ENCODE data around the gene OPHN1.
"Not testable (repeated sequence)": the region's sequence is repeated elsewhere in the genome, so short reads cannot be mapped to it uniquely, and the experiment has no call there.

Gene OPHN1

DNA sequence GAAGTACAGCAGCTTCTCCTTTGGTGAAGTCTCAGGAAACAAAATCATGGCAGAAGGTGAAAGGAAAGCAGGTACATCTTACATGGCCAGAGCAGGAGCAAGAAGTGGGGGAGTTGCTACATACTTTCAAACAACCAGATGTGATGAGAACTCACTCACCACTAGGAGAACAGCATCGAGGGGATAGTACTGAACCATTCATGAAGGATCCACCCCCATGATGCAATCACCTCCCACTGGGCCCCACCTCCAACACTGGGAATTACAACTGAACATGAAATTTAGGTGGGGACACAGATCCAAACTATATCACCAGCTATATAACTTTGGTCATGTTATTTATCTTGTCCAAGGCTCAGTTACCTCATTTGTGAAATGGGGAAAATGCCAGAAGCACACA, 159.4 kb downstream of the OPHN1 start:
- Histone ChIP-seq H2AK5ac (ENCODE audit: low read depth, low read length) (no peak overlapping the region), H3K4me1 (ENCODE audit: control insufficient read depth in 2 of 2, insufficient read depth in 1 of 2, low read depth in 1 of 2, low read length in 2 of 2) (no peaks in the 10 kb centered on the region), H3K79me1 (ENCODE audit: low read depth, low read length) (no peaks in the 10 kb centered on the region), H3K27me3 (ENCODE audit: control insufficient read depth in 3 of 3, insufficient read depth in 3 of 3, low read depth in 1 of 3, low read length in 3 of 3) (no peaks in the 10 kb centered on the region), H4K91ac (ENCODE audit: low read depth, low read length, poor library complexity) (no peak overlapping the region), H3K27ac (replicated peaks; ENCODE audit: low read length) (no peak overlapping the region), H3K23ac (ENCODE audit: low read depth, low read length, poor library complexity) (no peak overlapping the region), H3K9me3 (replicated peaks in 1 of 2; ENCODE audit: control insufficient read depth in 2 of 2, insufficient read depth in 1 of 2, low read depth in 1 of 2, low read length in 2 of 2) (peaks cover 0 to 4% of the 10 kb centered on the region in 2 donors), H2BK5ac (ENCODE audit: low read length) (no peak overlapping the region), H3K4ac (ENCODE audit: low read length) (no peak overlapping the region), H3K9ac (ENCODE audit: low read depth, low read length, poor library complexity) (no peak overlapping the region), H2BK15ac (ENCODE audit: low read length) (no peak overlapping the region), H4K8ac (ENCODE audit: low read depth, low read length) (no peak overlapping the region), H2AFZ (ENCODE audit: low read length) (no peak overlapping the region), H3K18ac (ENCODE audit: low read length) (no peak overlapping the region), H3K14ac (ENCODE audit: low read length) (no peak overlapping the region), H3K36me3 (replicated peaks in 1 of 2; ENCODE audit: control insufficient read depth in 2 of 2, insufficient read depth in 2 of 2, low read length in 2 of 2) (no peaks in the 10 kb centered on the region), H3K4me3 (ENCODE audit: low read length in 2 of 2) (no peak overlapping the region), H2BK12ac (ENCODE audit: low read length) (no peak overlapping the region), H3K4me2 (ENCODE audit: insufficient read depth, low read length, poor library complexity, severe bottlenecking) (no peak overlapping the region), H2BK120ac (ENCODE audit: low read depth, low read length) (no peak overlapping the region)
- no CpG with 5 or more reads among the region's 1 CpG for WGBS, 2 donors (ENCODE audit: extremely low coverage in 2 of 2, insufficient read length in 2 of 2, insufficient replicate concordance in 1 of 2)
- DNase-seq (ENCODE audit: low spot score), result no peak

DNA sequence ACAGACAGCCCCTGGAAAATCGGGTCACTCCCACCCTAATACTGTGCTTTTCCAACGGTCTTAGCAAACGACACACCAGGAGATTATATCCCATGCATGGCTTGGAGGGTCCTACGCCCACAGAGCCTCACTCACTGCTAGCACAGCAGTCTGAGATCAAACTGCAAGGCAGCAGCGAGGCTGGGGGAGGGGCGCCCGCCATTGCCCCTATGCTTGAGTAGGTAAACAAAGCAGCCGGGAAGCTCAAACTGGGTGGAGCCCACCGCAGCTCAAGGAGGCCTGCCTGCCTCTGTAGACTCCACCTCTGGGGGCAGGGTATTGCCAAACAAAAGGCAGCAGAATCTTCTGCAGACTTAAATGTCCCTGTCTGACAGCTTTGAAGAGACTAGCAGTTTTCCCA, 168.5 kb downstream of the OPHN1 start:
- not testable (repeated sequence) for H3K36me3 ChIP-seq (replicated peaks in 1 of 2; ENCODE audit: control insufficient read depth in 2 of 2, insufficient read depth in 2 of 2, low read length in 2 of 2)

DNA sequence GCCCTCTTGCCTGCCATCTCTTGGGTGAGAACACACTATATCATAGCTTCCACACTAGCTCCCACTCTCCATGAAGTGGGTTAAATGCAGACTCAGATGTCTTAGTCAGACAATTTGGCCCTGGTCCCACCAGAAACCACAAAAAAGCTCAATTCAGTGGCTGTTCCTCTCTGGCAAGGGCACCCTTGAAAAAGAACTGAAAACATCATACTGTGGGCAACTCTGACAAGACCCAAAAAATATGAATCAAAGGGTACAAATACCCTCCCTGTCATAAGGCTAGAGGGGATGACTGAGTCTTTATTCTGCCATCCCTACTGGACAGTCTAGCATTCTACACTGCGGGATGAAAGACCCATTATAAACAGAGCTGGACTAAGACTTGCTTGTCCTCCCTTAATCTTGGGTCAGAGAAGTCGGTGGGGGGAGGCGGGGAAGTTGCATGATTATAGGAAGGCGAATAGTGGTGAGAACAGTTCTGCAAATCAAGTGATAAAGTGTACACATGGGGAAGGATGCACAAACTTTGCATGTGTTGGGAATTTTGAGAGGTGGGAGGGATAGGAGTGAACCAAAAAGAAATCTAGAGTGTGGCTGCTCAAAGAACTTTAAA, 172.1 kb downstream of the OPHN1 start:
- Histone ChIP-seq H3K4me1 (ENCODE audit: control insufficient read depth in 2 of 2, insufficient read depth in 1 of 2, low read depth in 1 of 2, low read length in 2 of 2) (no peaks in the 10 kb centered on the region), H2BK5ac (ENCODE audit: low read length) (no peak overlapping the region), H3K23ac (ENCODE audit: low read depth, low read length, poor library complexity) (no peak overlapping the region), H3K4me2 (ENCODE audit: insufficient read depth, low read length, poor library complexity, severe bottlenecking) (no peak overlapping the region), H2BK15ac (ENCODE audit: low read length) (no peak overlapping the region), H3K9me3 (replicated peaks in 1 of 2; ENCODE audit: control insufficient read depth in 2 of 2, insufficient read depth in 1 of 2, low read depth in 1 of 2, low read length in 2 of 2) (no peaks in the 10 kb centered on the region), H3K4ac (ENCODE audit: low read length) (no peak overlapping the region), H2AK5ac (ENCODE audit: low read depth, low read length) (no peak overlapping the region), H3K79me1 (ENCODE audit: low read depth, low read length) (no peaks in the 10 kb centered on the region), H3K27ac (replicated peaks; ENCODE audit: low read length) (no peak overlapping the region), H3K36me3 (replicated peaks in 1 of 2; ENCODE audit: control insufficient read depth in 2 of 2, insufficient read depth in 2 of 2, low read length in 2 of 2) (no peaks in the 10 kb centered on the region), H2BK12ac (ENCODE audit: low read length) (no peak overlapping the region), H4K8ac (ENCODE audit: low read depth, low read length) (no peak overlapping the region), H2BK120ac (ENCODE audit: low read depth, low read length) (no peak overlapping the region), H3K14ac (ENCODE audit: low read length) (no peak overlapping the region), H3K18ac (ENCODE audit: low read length) (no peak overlapping the region), H2AFZ (ENCODE audit: low read length) (no peak overlapping the region), H3K9ac (ENCODE audit: low read depth, low read length, poor library complexity) (no peak overlapping the region), H4K91ac (ENCODE audit: low read depth, low read length, poor library complexity) (no peak overlapping the region), H3K4me3 (ENCODE audit: low read length in 2 of 2) (no peak overlapping the region), H3K27me3 (ENCODE audit: control insufficient read depth in 3 of 3, insufficient read depth in 3 of 3, low read depth in 1 of 3, low read length in 3 of 3) (no peaks in the 10 kb centered on the region)
- DNase-seq (ENCODE audit: low spot score), result no peak
- no CpG with 5 or more reads among the region's 4 CpGs for WGBS, 2 donors (ENCODE audit: extremely low coverage in 2 of 2, insufficient read length in 2 of 2, insufficient replicate concordance in 1 of 2)

More for the DNA sequence above, 168.5 kb downstream of the OPHN1 start:
- H3K79me1 ChIP-seq (ENCODE audit: low read depth, low read length); H2BK12ac ChIP-seq (ENCODE audit: low read length); H3K9me3 ChIP-seq (replicated peaks in 1 of 2; ENCODE audit: control insufficient read depth in 2 of 2, insufficient read depth in 1 of 2, low read depth in 1 of 2, low read length in 2 of 2); H3K18ac ChIP-seq (ENCODE audit: low read length); DNase-seq (ENCODE audit: low spot score); H2AK5ac ChIP-seq (ENCODE audit: low read depth, low read length); H2BK15ac ChIP-seq (ENCODE audit: low read length); H3K4me2 ChIP-seq (ENCODE audit: insufficient read depth, low read length, poor library complexity, severe bottlenecking); H4K91ac ChIP-seq (ENCODE audit: low read depth, low read length, poor library complexity); H3K14ac ChIP-seq (ENCODE audit: low read length); H3K23ac ChIP-seq (ENCODE audit: low read depth, low read length, poor library complexity); H3K27ac ChIP-seq (replicated peaks; ENCODE audit: low read length); H2BK120ac ChIP-seq (ENCODE audit: low read depth, low read length); H3K4ac ChIP-seq (ENCODE audit: low read length); H3K27me3 ChIP-seq (ENCODE audit: control insufficient read depth in 3 of 3, insufficient read depth in 3 of 3, low read depth in 1 of 3, low read length in 3 of 3); H3K4me3 ChIP-seq (ENCODE audit: low read length in 2 of 2); H3K4me1 ChIP-seq (ENCODE audit: control insufficient read depth in 2 of 2, insufficient read depth in 1 of 2, low read depth in 1 of 2, low read length in 2 of 2); H2BK5ac ChIP-seq (ENCODE audit: low read length); H4K8ac ChIP-seq (ENCODE audit: low read depth, low read length); H2AFZ ChIP-seq (ENCODE audit: low read length); H3K9ac ChIP-seq (ENCODE audit: low read depth, low read length, poor library complexity): not testable (repeated sequence)
- no CpG with 5 or more reads among the region's 9 CpGs for whole genome bisulfite sequencing, 2 donors (ENCODE audit: extremely low coverage in 2 of 2, insufficient read length in 2 of 2, insufficient replicate concordance in 1 of 2)

DNA sequence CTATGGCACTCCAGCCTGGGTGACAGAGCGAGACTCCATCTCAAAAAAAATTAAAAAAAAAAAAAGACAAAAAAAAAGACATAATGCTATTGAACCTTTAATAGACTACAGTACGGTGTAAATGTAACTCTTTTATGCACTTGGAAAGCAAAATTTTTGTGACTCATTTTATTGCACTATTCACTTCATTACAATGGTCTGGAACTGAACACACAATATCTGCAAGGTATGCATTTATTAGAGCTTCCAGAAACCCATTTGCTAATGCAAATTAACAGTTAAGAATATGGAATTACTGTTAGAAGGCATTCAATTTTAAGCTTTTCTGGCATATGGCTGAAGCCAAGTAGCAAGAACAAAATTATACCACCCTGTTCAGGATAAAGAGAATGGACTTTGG, 176.3 kb downstream of the OPHN1 start:
- no peak for DNase-seq (ENCODE audit: low spot score)
- Histone ChIP-seq H3K4me3 (ENCODE audit: low read length in 2 of 2) (no peak overlapping the region), H3K4me2 (ENCODE audit: insufficient read depth, low read length, poor library complexity, severe bottlenecking) (no peak overlapping the region), H3K27me3 (ENCODE audit: control insufficient read depth in 3 of 3, insufficient read depth in 3 of 3, low read depth in 1 of 3, low read length in 3 of 3) (no peaks in the 10 kb centered on the region), H2AFZ (ENCODE audit: low read length) (no peak overlapping the region), H3K9ac (ENCODE audit: low read depth, low read length, poor library complexity) (no peak overlapping the region), H3K4me1 (ENCODE audit: control insufficient read depth in 2 of 2, insufficient read depth in 1 of 2, low read depth in 1 of 2, low read length in 2 of 2) (no peaks in the 10 kb centered on the region), H3K36me3 (replicated peaks in 1 of 2; ENCODE audit: control insufficient read depth in 2 of 2, insufficient read depth in 2 of 2, low read length in 2 of 2) (no peaks in the 10 kb centered on the region), H4K91ac (ENCODE audit: low read depth, low read length, poor library complexity) (no peak overlapping the region), H3K4ac (ENCODE audit: low read length) (no peak overlapping the region), H3K14ac (ENCODE audit: low read length) (no peak overlapping the region), H3K79me1 (ENCODE audit: low read depth, low read length) (no peaks in the 10 kb centered on the region), H2BK12ac (ENCODE audit: low read length) (no peak overlapping the region), H2BK120ac (ENCODE audit: low read depth, low read length) (no peak overlapping the region), H3K18ac (ENCODE audit: low read length) (no peak overlapping the region), H4K8ac (ENCODE audit: low read depth, low read length) (no peak overlapping the region), H2BK5ac (ENCODE audit: low read length) (no peak overlapping the region), H3K23ac (ENCODE audit: low read depth, low read length, poor library complexity) (no peak overlapping the region), H2AK5ac (ENCODE audit: low read depth, low read length) (no peak overlapping the region), H2BK15ac (ENCODE audit: low read length) (no peak overlapping the region), H3K9me3 (replicated peaks in 1 of 2; ENCODE audit: control insufficient read depth in 2 of 2, insufficient read depth in 1 of 2, low read depth in 1 of 2, low read length in 2 of 2) (no peaks in the 10 kb centered on the region), H3K27ac (replicated peaks; ENCODE audit: low read length) (no peak overlapping the region)
- WGBS, 2 donors (ENCODE audit: extremely low coverage in 2 of 2, insufficient read length in 2 of 2, insufficient replicate concordance in 1 of 2), result no CpG with 5 or more reads among the region's 2 CpGs
